Hair follicular keratinocyte (primary cell): ENCODE data around the gene TP53BP2. TPM values are rescaled to one million over a fixed set of nuclear protein-coding genes. Genes with fewer than 3 reads are reported as not detected.

ENCODE experiments used
- total RNA-seq: library from RNA; depleted of rRNA; stranded (reverse); fragments of >200 nt; gene quantifications from 2 replicates; pipeline ENCODE4 v1.2.3, GENCODE V29; 2015

The TP53BP2 gene
- 9.2 and 12.9 TPM in 2 replicates for total RNA-seq

GRCh38 chr1:223845810-223846682 lies at the start of gene TP53BP2:
Gene TP53BP2 (minus strand): TSS chr1:223845947. CDS start chr1:223845680, 267 bp downstream.

Other genes starting within 250 kb of the TP53BP2 start
- not detected in 2 replicates for gene CAPN8, start 180.2 kb downstream of the TP53BP2 start, total RNA-seq
- 152 and 185 TPM in 2 replicates for gene CAPN2, start 133.4 kb downstream of the TP53BP2 start, total RNA-seq